ENCODE data around the gene CHKA.

DNA sequence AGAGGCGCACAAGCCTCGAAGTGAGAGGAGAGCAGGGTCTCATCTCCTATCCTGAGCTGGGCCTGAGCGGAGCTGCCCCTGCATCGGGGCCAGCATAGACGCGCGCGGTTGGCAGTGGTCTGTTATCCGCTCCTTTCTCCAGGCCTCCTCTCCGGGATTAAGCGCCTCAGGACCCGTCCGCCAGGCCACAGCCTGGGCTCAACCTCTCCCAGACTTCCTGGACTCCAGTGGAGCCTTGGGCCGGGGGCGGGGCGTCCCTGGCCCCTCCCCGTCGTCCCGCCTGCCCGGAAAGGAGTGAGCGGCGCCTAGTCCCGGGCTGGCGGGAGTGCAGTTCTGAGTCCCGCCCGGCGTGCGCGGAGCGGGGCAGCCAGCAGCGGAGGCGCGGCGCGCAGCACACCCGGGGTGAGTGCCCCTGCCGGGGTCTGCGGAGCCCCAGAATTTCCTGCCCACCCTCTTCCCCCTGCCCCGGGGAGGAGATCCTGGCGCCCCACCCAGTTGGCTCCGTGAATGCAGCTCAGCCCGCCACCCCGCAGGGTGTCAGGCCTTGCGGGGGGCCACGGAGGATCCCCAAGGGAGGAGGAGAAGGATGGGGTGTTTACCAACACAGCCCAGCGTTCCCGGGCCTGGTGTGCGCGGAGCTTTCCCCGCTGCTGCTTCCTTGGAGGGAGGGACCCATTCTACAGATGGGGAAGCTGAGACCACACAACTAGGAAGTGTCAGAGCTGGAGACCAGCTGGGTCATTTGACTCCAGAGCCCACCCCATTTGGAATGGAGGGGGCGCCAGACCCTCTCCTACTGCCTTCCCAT is 82.3 kb downstream of the CHKA start, which contains the start of gene TCIRG1:
- peak; percentile 96 to 98 (median 98) for TF ChIP-seq POLR2A (IDR thresholded peaks at IDR 0.05)
- TF ChIP-seq, protein P1, sequence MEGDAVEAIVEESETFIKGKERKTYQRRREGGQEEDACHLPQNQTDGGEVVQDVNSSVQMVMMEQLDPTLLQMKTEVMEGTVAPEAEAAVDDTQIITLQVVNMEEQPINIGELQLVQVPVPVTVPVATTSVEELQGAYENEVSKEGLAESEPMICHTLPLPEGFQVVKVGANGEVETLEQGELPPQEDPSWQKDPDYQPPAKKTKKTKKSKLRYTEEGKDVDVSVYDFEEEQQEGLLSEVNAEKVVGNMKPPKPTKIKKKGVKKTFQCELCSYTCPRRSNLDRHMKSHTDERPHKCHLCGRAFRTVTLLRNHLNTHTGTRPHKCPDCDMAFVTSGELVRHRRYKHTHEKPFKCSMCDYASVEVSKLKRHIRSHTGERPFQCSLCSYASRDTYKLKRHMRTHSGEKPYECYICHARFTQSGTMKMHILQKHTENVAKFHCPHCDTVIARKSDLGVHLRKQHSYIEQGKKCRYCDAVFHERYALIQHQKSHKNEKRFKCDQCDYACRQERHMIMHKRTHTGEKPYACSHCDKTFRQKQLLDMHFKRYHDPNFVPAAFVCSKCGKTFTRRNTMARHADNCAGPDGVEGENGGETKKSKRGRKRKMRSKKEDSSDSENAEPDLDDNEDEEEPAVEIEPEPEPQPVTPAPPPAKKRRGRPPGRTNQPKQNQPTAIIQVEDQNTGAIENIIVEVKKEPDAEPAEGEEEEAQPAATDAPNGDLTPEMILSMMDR (IDR thresholded peaks at IDR 0.05), result peak in 3 of 7 experiments; percentile 9 to 33 (median 16)

Measured in body of pancreas (tissue), 4 donors.